GM21381 (cell line): ENCODE data around the gene VGF.
"Not testable (repeated sequence)": the region's sequence is repeated elsewhere in the genome, so short reads cannot be mapped to it uniquely, and the experiment has no call there.

Experiments
- ATAC-seq: cut with Tn5 transposase; IDR thresholded peaks from one replicate; pipeline ENCODE4 v1.9.1; 2021; ENCODE audit warnings: mild to moderate bottlenecking, moderate library complexity; ENCODE audit not compliant: unreplicated experiment

VGF gene

DNA sequence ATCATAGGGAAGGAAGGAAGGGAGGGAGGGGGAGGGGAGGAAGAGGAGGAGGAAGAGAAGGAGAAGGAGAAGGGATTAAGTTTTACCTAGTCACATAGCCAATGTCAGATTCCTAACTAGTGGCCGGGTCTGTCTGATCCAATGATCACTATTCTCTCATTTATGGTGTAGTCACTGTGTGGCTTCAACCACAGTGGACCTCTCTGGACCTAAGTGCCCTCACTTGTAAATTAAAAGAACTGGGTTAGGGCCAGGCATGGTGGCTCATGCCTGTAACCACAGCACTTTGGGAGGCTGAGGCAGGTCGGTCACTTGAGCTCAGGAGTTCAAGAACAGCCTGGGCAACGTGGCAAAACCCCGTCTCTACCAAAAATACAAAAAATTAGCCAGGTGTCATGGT, 45.1 kb downstream of the VGF start:
- ATAC-seq: no peak

GRCh38 chr7:101119876-101120275, 45.5 kb downstream of the VGF start:
- ATAC-seq: no peak

- ATAC-seq: no peak
These were observed 46.5 kb downstream of the VGF start for GRCh38 chr7:101118856-101119255.

GRCh38 chr7:101116898-101117297, 48.5 kb downstream of the VGF start:
- ATAC-seq: no peak

GRCh38 chr7:101115215-101115614, 50.2 kb downstream of the VGF start:
- no peak for ATAC-seq

- ATAC-seq: no peak
These were observed 50.9 kb downstream of the VGF start for GRCh38 chr7:101114492-101114891.

DNA sequence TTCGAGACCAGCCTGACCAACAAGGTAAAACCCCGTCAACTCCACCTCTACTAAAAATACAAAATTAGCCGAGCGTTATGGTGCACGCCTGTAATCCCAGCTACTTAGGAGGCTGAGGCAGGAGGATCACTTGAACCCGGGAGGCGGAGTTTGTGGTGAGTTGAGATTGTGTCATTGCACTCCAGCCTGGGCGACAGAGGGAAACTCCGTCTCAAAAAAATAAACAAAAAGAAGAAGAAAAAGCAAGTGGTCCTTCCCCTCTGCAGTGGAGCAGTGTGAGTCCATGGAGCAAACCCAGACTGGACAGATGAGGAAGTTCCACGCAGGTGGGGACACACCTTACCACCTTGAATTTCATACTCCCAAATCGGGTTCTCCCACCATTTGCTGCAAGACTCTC, 51.5 kb downstream of the VGF start:
- ATAC-seq: no peak

DNA sequence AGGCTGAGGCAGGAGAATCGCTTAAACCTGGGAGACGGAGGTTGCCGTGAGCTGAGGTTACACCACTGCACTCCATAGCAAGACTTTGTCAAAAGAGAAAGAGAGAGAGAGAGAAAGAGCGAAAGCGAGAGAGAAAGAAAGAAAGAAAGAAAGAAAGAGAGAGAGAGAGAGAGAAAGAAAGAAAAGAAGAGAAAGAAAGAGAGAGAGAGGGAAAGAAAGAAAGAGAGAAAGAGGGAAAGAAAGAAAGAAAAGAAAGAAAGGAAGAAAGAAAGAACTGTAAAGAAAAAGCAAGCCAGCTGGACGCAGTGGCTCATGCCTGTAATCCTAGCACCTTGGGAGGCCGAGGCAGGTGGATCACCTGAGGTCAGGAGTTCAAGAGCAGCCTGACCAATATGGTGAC, 52.2 kb downstream of the VGF start:
- ATAC-seq: not testable (repeated sequence)
